NCI-H146 treated with DMSO at 0.1 percent for 48 hours (cell line): ENCODE data around the gene RNF207.

Experiments used
- DNase-seq: peaks from one replicate; lab custom pipeline; 2025; ENCODE audit not compliant: unreplicated experiment; lab: John Stamatoyannopoulos, UW

Gene RNF207

GRCh38 chr1:6205849-6206519 lies at the start of gene RNF207:
Gene RNF207 (plus strand): TSS chr1:6206119. CDS start chr1:6206536, 417 bp downstream.
- DNase-seq: peak; percentile 33

GRCh38 chr1:6157132-6157527 lies 48.8 kb upstream of the RNF207 start:
- no peak for DNase-seq

- peak; percentile 87 for DNase-seq
These were observed 48.3 kb upstream of the RNF207 start for GRCh38 chr1:6157528-6158174.

- no peak for DNase-seq
These were observed 47.7 kb upstream of the RNF207 start for GRCh38 chr1:6158181-6158580.

GRCh38 chr1:6162341-6162740 lies 43.6 kb upstream of the RNF207 start:
- no peak for DNase-seq

- DNase-seq: no peak
These were observed 43.1 kb upstream of the RNF207 start for GRCh38 chr1:6162773-6163172.

GRCh38 chr1:6163191-6163972 lies 42.5 kb upstream of the RNF207 start:
- DNase-seq: no peak

- no peak for DNase-seq
These were observed 41.8 kb upstream of the RNF207 start for GRCh38 chr1:6163973-6164617.

GRCh38 chr1:6165027-6165426 lies 40.9 kb upstream of the RNF207 start:
- DNase-seq: no peak

GRCh38 chr1:6165441-6165985 lies 40.4 kb upstream of the RNF207 start:
- no peak for DNase-seq

GRCh38 chr1:6166221-6166620 lies 39.7 kb upstream of the RNF207 start:
- DNase-seq: no peak

- DNase-seq: no peak
These were observed 39.1 kb upstream of the RNF207 start for GRCh38 chr1:6166655-6167390.

GRCh38 chr1:6167391-6168303 lies 38.3 kb upstream of the RNF207 start:
- DNase-seq: no peak

GRCh38 chr1:6168947-6169586 lies 36.9 kb upstream of the RNF207 start:
- no peak for DNase-seq

GRCh38 chr1:6170116-6170741 lies 35.7 kb upstream of the RNF207 start:
- no peak for DNase-seq

GRCh38 chr1:6170742-6171201 lies 35.1 kb upstream of the RNF207 start:
- no peak for DNase-seq

GRCh38 chr1:6171548-6172124 lies 34.3 kb upstream of the RNF207 start:
- no peak for DNase-seq

- DNase-seq: no peak
These were observed 33.4 kb upstream of the RNF207 start for GRCh38 chr1:6172549-6172948.
